CD4-positive, alpha-beta T cell treated with Interleukin-17A for 1 hour (primary cell): Measurements from ENCODE around the gene IL21.
A peak's percentile ranks its signal among the peaks of the same experiment; 100 is the strongest.
"Not testable (repeated sequence)": the region's sequence is repeated elsewhere in the genome, so short reads cannot be mapped to it uniquely, and the experiment has no call there.

Experiments used
- DNase-seq: peaks from one replicate; pipeline ENCODE4 v3.0.0-alpha.2; 2020

Gene IL21

GRCh38 chr4:122576261-122577188 is 44.3 kb downstream of the IL21 start:
- peak; percentile 73 for DNase-seq

DNA sequence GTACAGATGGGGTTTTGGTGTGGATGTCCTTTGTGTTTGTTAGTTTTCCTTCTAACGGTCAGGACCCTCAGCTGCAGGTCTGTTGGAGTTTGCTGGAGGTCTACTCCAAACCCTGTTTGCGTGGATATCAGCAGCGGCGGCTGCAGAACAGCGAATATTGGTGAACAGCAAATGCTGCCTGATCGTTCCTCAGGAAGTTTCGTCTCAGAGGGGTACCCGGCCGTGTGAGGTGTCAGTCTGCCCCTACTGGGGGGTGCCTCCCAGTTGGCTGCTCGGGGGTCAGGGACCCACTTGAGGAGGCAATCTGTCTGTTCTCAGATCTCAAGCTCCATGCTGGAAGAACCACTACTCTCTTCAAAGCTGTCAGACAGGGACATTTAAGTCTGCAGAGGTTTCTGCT is 46.5 kb downstream of the IL21 start:
- DNase-seq = not testable (repeated sequence)

DNA sequence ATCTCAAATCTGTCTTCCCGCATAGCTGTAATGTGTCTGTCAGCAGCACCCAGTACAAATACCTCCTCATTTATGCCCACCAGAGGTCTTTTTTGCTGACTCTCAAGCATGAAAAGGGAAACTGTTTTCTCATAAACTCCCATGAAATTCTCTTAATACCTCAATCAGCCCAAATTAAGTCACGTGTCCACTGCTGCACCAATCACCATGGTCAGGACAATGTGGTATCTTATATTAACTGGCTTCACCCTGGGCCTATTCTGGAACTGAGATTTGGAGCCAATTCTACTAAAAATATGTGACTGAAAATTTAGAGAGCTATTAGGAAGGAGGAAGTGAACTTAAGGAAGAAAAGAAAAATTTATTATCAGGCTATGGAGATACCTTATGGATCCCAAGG is 58.4 kb downstream of the IL21 start:
- DNase-seq = no peak
